ENCODE results near the gene HDLBP.

DNA sequence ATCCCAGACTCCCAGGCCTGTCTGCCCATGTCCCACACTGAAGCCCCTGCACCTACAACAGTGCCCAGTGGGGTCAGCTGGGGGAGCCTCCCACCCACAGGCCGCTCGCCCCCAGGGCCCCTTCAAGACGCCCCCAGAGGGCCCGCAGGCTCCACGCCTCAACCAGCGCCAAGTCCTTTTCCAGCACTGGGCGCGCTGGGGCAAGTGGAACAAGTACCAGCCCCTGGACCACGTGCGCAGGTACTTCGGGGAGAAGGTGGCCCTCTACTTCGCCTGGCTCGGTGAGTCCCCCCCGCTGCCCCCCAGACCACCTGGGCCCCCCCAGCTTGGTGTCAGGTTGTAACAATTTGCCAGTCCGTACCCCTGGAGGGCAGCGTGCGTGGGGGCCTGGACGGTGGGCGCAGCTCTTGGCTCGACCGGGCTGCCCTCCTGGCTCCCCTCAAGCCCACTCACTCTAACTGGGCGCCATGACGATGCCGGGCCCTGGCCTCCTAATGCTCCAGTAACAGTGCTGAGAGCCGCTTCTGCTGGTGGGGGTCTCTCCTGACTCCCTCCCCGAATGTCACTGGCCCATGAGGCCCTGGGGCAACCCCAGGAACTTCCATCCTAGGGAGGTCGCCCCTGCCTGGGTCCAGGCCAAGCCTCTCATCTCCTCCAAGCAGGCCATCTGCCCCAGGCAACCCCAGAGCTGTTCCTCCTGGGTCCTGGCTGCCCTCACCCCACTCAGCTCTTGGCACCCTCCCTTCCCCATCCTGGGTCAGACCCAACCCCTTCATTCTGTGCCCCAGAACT is 112.1 kb downstream of the HDLBP start:
- TF ChIP-seq CTCF (conservative IDR thresholded peaks at IDR 0.05 in 1 of 2, IDR thresholded peaks at IDR 0.05 in 1 of 2; ENCODE audit: extremely low read depth in 1 of 2, insufficient read depth in 1 of 2, low read depth in 1 of 2, low read length in 2 of 2), result no peak
- TF ChIP-seq EZH2 (IDR thresholded peaks at IDR 0.05; ENCODE audit: borderline replicate concordance, low read length), result no peak

Measured in mammary epithelial cell (primary cell).